HL-60 (cell line): ENCODE results near the gene TTLL8.

Experiments used
- DNase-seq, 2 experiments: peaks; one replicate each; pipeline ENCODE4 v3.0.0-alpha.2; 2010 to 2020; ENCODE audit warnings: low read depth in 1 of 2, low spot score in 1 of 2
- H3K27ac ChIP-seq: fragments of 250-450 bp; sonication (Bioruptor Pico); replicated peaks from 2 replicates; pipeline ENCODE4 v1.5.1; 2020; ENCODE audit warnings: mild to moderate bottlenecking, moderate library complexity
- H3K27me3 ChIP-seq: fragments of 250-450 bp; sonication (Bioruptor Pico); 2 replicates; pipeline ENCODE4 v1.5.1; 2021; ENCODE audit warnings: mild to moderate bottlenecking, moderate library complexity; ENCODE audit not compliant: insufficient read depth, poor library complexity, severe bottlenecking
- H3K4me3 ChIP-seq: replicated peaks from 2 replicates; pipeline ENCODE4 v1.5.1; 2011; ENCODE audit warnings: mild to moderate bottlenecking, control low read depth, low read length; ENCODE audit not compliant: insufficient read depth
- CTCF ChIP-seq: IDR thresholded peaks from one replicate; pipeline ENCODE4 v1.5.1; 2011; ENCODE audit warnings: low read length, control low read depth, inconsistent platforms; ENCODE audit not compliant: insufficient read depth
- GABPA ChIP-seq: IDR thresholded peaks from 2 replicates; pipeline ENCODE4 v1.6.1; 2012; ENCODE audit warnings: low read depth
- POLR2AphosphoS5 ChIP-seq: IDR thresholded peaks from 2 replicates; pipeline ENCODE4 v1.6.1; 2012; ENCODE audit warnings: low read depth
- REST ChIP-seq: IDR thresholded peaks from 2 replicates; pipeline ENCODE4 v1.6.1; 2012; ENCODE audit warnings: low read depth; ENCODE audit not compliant: insufficient replicate concordance
- SPI1 ChIP-seq: IDR thresholded peaks from 2 replicates; pipeline ENCODE4 v1.6.1; 2012; ENCODE audit warnings: low read depth, mild to moderate bottlenecking, borderline replicate concordance

Gene TTLL8

GRCh38 chr22:50078761-50079160 lies 20.7 kb upstream of the TTLL8 start:
- no peak for DNase-seq
- no peaks in the 10 kb centered on the region for H3K27me3 ChIP-seq
- no peak overlapping the region for H3K27ac ChIP-seq
- H3K4me3 ChIP-seq: no peak overlapping the region
- TF ChIP-seq REST (no peak), POLR2AphosphoS5 (no peak), GABPA (no peak), CTCF (no peak), SPI1 (no peak)

GRCh38 chr22:50078246-50078645 lies 20.1 kb upstream of the TTLL8 start:
- TF ChIP-seq POLR2AphosphoS5 (no peak), REST (no peak), GABPA (no peak), CTCF (no peak), SPI1 (no peak)
- DNase-seq: no peak
- no peak overlapping the region for H3K27ac ChIP-seq
- no peaks in the 10 kb centered on the region for H3K27me3 ChIP-seq
- no peak overlapping the region for H3K4me3 ChIP-seq

- Histone ChIP-seq H3K27me3 (no peaks in the 10 kb centered on the region), H3K27ac (no peak overlapping the region), H3K4me3 (no peak overlapping the region)
- no peak for DNase-seq
- TF ChIP-seq SPI1 (no peak), GABPA (no peak), REST (no peak), CTCF (no peak)
Measured at GRCh38 chr22:50076646-50077535, 18.8 kb upstream of the TTLL8 start.
